Measurements from ENCODE around the gene MRPL20. TPM values are rescaled to one million over a fixed set of nuclear protein-coding genes. Genes with fewer than 3 reads are reported as not detected.

Gene MRPL20
- total and polyA plus RNA-seq, 8 donors, result 53.9 to 187 (median 111) TPM

DNA sequence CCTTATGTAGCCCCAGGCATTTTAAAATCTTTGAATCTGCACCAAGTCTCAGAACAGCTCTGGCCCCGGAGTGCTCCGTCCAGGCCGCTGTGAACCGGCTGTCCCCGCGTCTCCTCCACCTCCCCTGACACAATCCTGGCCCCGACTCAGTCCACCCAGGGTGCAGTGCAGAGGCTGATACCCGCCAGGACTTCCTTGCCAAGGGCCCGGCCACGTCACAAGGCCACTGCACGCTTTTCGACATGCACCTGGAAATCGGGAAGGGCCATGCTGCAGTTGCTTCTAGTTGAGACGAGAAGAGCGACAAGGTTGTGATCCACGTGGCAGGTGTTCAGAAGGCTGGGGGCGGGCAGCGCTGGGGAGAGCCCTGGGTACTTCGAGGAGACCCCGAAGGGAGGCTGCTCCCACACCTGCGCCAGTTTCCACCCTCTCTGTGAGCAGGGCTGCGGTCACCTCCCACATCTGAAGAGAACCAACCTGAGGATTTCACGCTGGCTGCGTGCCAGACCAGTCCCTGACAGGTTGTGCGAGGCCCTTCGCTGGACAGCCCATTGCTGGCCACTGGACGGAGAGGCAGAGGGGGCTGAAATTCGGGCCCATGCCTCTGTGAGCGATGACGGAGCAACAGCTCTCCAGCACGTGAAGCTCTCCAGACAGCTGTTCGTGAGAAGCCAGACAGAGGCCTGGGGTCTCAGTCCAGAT is 35.1 kb upstream of the MRPL20 start:
- peaks cover 0 to 11% (median 6%) of the 10 kb centered on the region in 4 donors for H3K36me3 ChIP-seq
- intact Hi-C loops (cut with DNase I; ENCODE audit: low total_unique reads), result no loop called here
- peaks cover 27 to 46% (median 34%) of the 10 kb centered on the region in 4 donors for H3K4me1 ChIP-seq
- no peaks in the 10 kb centered on the region for H3K9me3 ChIP-seq
- 76 to 85% (median 81%) methylated on average over 25 to 32 of the region's 32 CpGs for WGBS, 5 donors
- DNase-seq, result no peak
- H3K4me3 ChIP-seq, result no peak overlapping the region
- TF ChIP-seq POLR2A (IDR thresholded peaks at IDR 0.05), result no peak
- TF ChIP-seq POLR2AphosphoS5 (IDR thresholded peaks at IDR 0.05), result no peak
- TF ChIP-seq, protein P1, sequence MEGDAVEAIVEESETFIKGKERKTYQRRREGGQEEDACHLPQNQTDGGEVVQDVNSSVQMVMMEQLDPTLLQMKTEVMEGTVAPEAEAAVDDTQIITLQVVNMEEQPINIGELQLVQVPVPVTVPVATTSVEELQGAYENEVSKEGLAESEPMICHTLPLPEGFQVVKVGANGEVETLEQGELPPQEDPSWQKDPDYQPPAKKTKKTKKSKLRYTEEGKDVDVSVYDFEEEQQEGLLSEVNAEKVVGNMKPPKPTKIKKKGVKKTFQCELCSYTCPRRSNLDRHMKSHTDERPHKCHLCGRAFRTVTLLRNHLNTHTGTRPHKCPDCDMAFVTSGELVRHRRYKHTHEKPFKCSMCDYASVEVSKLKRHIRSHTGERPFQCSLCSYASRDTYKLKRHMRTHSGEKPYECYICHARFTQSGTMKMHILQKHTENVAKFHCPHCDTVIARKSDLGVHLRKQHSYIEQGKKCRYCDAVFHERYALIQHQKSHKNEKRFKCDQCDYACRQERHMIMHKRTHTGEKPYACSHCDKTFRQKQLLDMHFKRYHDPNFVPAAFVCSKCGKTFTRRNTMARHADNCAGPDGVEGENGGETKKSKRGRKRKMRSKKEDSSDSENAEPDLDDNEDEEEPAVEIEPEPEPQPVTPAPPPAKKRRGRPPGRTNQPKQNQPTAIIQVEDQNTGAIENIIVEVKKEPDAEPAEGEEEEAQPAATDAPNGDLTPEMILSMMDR (IDR thresholded peaks at IDR 0.05), result no peak
- no peaks in the 10 kb centered on the region for H3K27me3 ChIP-seq
- no peak overlapping the region for H3K27ac ChIP-seq

DNA sequence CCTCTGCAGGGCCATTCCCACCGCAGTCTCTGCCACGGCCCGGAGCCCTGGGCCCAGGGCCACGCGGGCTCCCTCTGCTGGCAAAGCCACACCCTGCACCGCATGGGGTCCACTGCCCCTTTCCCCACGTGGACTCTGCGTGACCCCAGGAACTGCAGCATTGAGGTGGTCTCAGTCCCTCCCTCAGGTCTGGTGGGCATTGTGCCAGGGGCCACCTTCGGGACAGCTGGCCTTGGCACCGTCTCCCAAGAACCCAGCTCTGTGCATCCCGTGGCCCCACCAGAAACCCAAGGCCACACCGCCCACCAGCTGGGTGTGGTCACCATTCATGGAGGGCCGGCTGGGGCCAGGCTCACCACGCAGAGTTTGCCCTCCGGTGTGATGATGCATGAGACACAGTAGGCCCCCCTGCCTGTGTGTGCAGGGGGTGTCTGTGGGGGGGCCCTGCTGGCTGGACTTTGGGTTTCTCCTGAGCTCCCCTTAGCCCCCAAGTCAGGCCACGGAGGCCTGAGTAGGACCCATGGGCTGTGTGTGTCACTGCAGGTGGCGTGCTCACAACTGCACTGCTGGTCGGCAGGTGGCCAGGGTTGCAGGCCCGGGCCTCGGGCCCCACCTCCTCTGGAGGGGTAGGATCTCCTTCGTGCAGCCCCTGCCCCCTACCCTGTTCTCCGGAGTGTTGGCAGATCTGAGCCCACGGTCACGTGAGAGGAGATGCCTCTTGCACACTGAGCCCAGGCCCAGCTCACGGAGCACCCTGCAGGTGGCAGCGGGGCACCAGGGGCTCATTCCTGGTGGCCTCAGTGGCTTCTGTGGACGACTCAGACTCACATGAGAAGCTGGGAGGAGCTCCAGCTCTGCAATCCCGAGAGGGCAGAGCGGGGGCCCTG is 34.2 kb upstream of the MRPL20 start:
- Histone ChIP-seq H3K27ac (peak overlapping the region in 1 of 5 donors; percentile 27), H3K4me1 (peaks cover 37 to 56% (median 44%) of the 10 kb centered on the region in 4 donors), H3K36me3 (peaks cover 0 to 11% (median 6%) of the 10 kb centered on the region in 4 donors), H3K4me3 (no peak overlapping the region), H3K9me3 (no peaks in the 10 kb centered on the region), H3K27me3 (peaks cover 0 to 7% (median 1%) of the 10 kb centered on the region in 3 donors)
- peak; percentile 61 to 81 for DNase-seq
- WGBS, 5 donors, result 6 to 29% (median 23%) methylated on average over 11 to 29 of the region's 29 CpGs
- TF ChIP-seq POLR2A (IDR thresholded peaks at IDR 0.05), result no peak
- peak in 1 of 3 donors; percentile 32 for TF ChIP-seq POLR2AphosphoS5 (IDR thresholded peaks at IDR 0.05)
- TF ChIP-seq EP300 (IDR thresholded peaks at IDR 0.05), result no peak
- TF ChIP-seq, protein P1 (IDR thresholded peaks at IDR 0.05), result peak in 6 of 7 experiments; percentile 18 to 93 (median 91)
- intact Hi-C loops (cut with DNase I; ENCODE audit: low total_unique reads), result no loop called here

DNA sequence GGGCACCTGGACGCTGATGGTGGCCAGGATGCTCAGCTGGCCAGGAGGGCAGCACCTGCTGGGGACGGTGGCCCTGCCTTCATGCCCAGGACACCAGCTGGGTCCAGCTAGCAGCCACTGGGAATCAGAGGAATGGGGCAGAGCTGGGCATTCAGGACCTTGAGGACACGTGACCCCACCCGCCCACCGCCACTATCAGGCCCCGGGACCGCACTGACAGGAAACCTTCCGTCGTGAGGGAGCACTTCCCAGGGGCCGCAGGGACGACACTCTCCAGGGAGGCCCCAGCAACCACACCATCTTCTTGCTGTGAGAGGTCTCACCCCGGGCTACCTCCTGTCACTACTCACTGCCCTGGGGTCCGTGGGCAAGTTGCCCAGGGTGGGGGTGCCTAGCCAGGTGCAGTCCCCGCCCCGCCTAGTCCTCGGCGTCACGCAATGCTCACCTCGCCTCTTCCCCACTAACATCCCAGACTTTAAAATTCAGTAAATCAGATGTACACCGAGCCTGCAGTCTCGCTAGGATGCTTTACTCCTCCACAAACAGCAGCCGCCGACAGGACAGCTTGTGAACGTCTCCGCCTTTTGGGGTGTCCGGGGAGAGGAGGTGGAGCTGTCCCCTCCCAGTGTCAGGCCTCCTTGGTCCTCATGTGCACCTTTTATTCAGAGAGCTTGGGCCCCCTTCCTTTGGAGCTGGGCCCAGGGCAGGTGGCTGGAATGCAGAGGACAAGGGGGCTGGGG is 33.3 kb upstream of the MRPL20 start:
- peaks cover 0 to 11% (median 6%) of the 10 kb centered on the region in 4 donors for H3K36me3 ChIP-seq
- DNase-seq, result peak in 1 of 2 donors; percentile 18
- intact Hi-C loops (cut with DNase I; ENCODE audit: low total_unique reads), result no loop called here
- peak overlapping the region in 1 of 5 donors; percentile 27 for H3K27ac ChIP-seq
- no peak overlapping the region for H3K4me3 ChIP-seq
- TF ChIP-seq POLR2A (IDR thresholded peaks at IDR 0.05) (no peak), EP300 (IDR thresholded peaks at IDR 0.05) (no peak), POLR2AphosphoS5 (IDR thresholded peaks at IDR 0.05) (no peak)
- TF ChIP-seq, protein P1 (IDR thresholded peaks at IDR 0.05), result no peak
- no peaks in the 10 kb centered on the region for H3K9me3 ChIP-seq
- WGBS, 5 donors, result 69 to 75% (median 73%) methylated on average over 20 to 26 of the region's 26 CpGs
- peaks cover 45 to 62% (median 49%) of the 10 kb centered on the region in 4 donors for H3K4me1 ChIP-seq
- peaks cover 0 to 15% (median 7%) of the 10 kb centered on the region in 3 donors for H3K27me3 ChIP-seq
